HepG2 (cell line): ENCODE data around the gene TRAPPC4. TPM values are rescaled to one million over a fixed set of nuclear protein-coding genes. Genes with fewer than 3 reads are reported as not detected.

Experiments
- BRF2 ChIP-seq: sonication (generic); formaldehyde crosslinking; IDR thresholded peaks from 2 replicates; pipeline ENCODE4 v1.8.1; 2022; ENCODE audit warnings: mild to moderate bottlenecking, missing genetic modification reagents
- CBFB ChIP-seq: sonication (generic); formaldehyde crosslinking; IDR thresholded peaks from 2 replicates; pipeline ENCODE4 v1.4.0; 2020; ENCODE audit warnings: missing genetic modification reagents
- CCDC6 ChIP-seq: sonication (generic); formaldehyde crosslinking; IDR thresholded peaks from 2 replicates; pipeline ENCODE4 v1.8.1; 2022; ENCODE audit warnings: mild to moderate bottlenecking, missing genetic modification reagents, moderate library complexity
- ETV5 ChIP-seq: IDR thresholded peaks from 2 replicates; pipeline ENCODE4 v1.6.1; 2018; ENCODE audit warnings: missing biosample characterization, missing genetic modification reagents, inconsistent platforms, borderline replicate concordance
- FOXP1 ChIP-seq, 2 experiments: fragments of 450-650 bp in 1 of 2; IDR thresholded peaks; 2 replicates each; pipeline ENCODE4 v1.6.1; 2017 to 2018; ENCODE audit warnings: antibody characterized with exemption in 1 of 2
- HDAC6 ChIP-seq: fragments of 200-600 bp; sonication (generic); IDR thresholded peaks from 2 replicates; pipeline ENCODE4 v1.7.0; 2017; ENCODE audit warnings: mild to moderate bottlenecking, antibody characterized with exemption, low read length, low read depth
- HNRNPH1 ChIP-seq: fragments of 200-400 bp; formaldehyde crosslinking; optimal IDR thresholded peaks from 2 replicates; pipeline ENCODE3; 2017; ENCODE audit warnings: mild to moderate bottlenecking, low read depth, low read length
- HOXA7 ChIP-seq: sonication (generic); formaldehyde crosslinking; IDR thresholded peaks from 2 replicates; pipeline ENCODE4 v1.8.1; 2022; ENCODE audit warnings: mild to moderate bottlenecking, missing genetic modification reagents, moderate library complexity
- MAZ ChIP-seq, 2 experiments: sonication (generic) in 1 of 2; formaldehyde crosslinking in 1 of 2; IDR thresholded peaks; 2 replicates each; pipeline versions ENCODE4 v1.5.0 to v1.6.1; 2012 to 2020; ENCODE audit warnings: low read depth in 2 of 2, mild to moderate bottlenecking in 2 of 2, borderline replicate concordance in 1 of 2, improper control_type of control experiment in 1 of 2, low read length in 1 of 2, missing genetic modification reagents in 1 of 2, moderate library complexity in 1 of 2
- MED13 ChIP-seq: sonication (generic); formaldehyde crosslinking; IDR thresholded peaks from 2 replicates; pipeline ENCODE4 v1.5.0; 2020; ENCODE audit warnings: missing genetic modification reagents
- NCOR1 ChIP-seq: fragments of 200-600 bp; sonication (generic); IDR thresholded peaks from 2 replicates; pipeline ENCODE4 v1.7.0; 2017; ENCODE audit warnings: antibody characterized with exemption, low read length, borderline replicate concordance
- PTBP1 ChIP-seq: fragments of 200-400 bp; formaldehyde crosslinking; IDR thresholded peaks from 2 replicates; pipeline ENCODE4 v1.6.1; 2018; ENCODE audit warnings: low read length, low read depth; ENCODE audit not compliant: poor library complexity, severe bottlenecking
- SETDB1 ChIP-seq: sonication (generic); formaldehyde crosslinking; IDR thresholded peaks from 2 replicates; pipeline ENCODE4 v1.5.1; 2020; ENCODE audit warnings: missing genetic modification reagents, mild to moderate bottlenecking, borderline replicate concordance
- SKI ChIP-seq: fragments of 450-650 bp; IDR thresholded peaks from one replicate; pipeline ENCODE4 v1.6.1; 2018; ENCODE audit warnings: mild to moderate bottlenecking; ENCODE audit not compliant: partially characterized antibody
- SMAD1 ChIP-seq: sonication (generic); formaldehyde crosslinking; IDR thresholded peaks from 2 replicates; pipeline ENCODE4 v1.4.0; 2020; ENCODE audit warnings: missing genetic modification reagents, low read depth, mild to moderate bottlenecking, borderline replicate concordance
- SMC3 ChIP-seq: IDR thresholded peaks from 2 replicates; pipeline ENCODE4 v1.6.1; 2011; ENCODE audit warnings: low read length, improper control_type of control experiment
- SP5 ChIP-seq: IDR thresholded peaks from 2 replicates; pipeline ENCODE4 v1.6.1; 2016; ENCODE audit warnings: low read depth, borderline replicate concordance
- STAG1 ChIP-seq: sonication (generic); formaldehyde crosslinking; IDR thresholded peaks from 2 replicates; pipeline ENCODE4 v1.4.0; 2020; ENCODE audit warnings: missing genetic modification reagents
- ZNF142 ChIP-seq: sonication (generic); formaldehyde crosslinking; IDR thresholded peaks from 2 replicates; pipeline ENCODE4 v1.4.0; 2020; ENCODE audit warnings: missing genetic modification reagents
- ZNF329 ChIP-seq: sonication (generic); formaldehyde crosslinking; IDR thresholded peaks from 2 replicates; pipeline ENCODE4 v1.9.0; 2021; ENCODE audit warnings: low read depth, mild to moderate bottlenecking, missing genetic modification reagents
- ZNF773 ChIP-seq: sonication (generic); formaldehyde crosslinking; IDR thresholded peaks from 2 replicates; pipeline ENCODE4 v1.4.0; 2020; ENCODE audit warnings: missing genetic modification reagents, borderline replicate concordance
- polyA plus RNA-seq, 8 experiments: library from polyadenylated mRNA; depleted of rRNA in 3 of 8; stranded (reverse) in 7 of 8; unstranded in 1 of 8; fragments of >200 nt; fragmentation: Illumina TruSeq in 4 of 8; extraction: Trizol in 4 of 8; gene quantifications; 2 replicates each; pipeline versions ENCODE4 v1.2.1 to v1.2.3, GENCODE V29; 2011 to 2016; ENCODE audit warnings: low read depth in 4 of 8, missing spikeins in 1 of 8, mixed read lengths in 1 of 8; ENCODE audit not compliant: insufficient read depth in 1 of 8
- total RNA-seq, 5 experiments: library from RNA; depleted of rRNA; stranded (reverse); fragments of >200 nt; fragmentation: Illumina TruSeq; extraction: Trizol; gene quantifications; 2 replicates each; pipeline ENCODE4 v1.2.3, GENCODE V29; 2016; ENCODE audit warnings: low read depth in 1 of 5

TRAPPC4 gene
- total and polyA plus RNA-seq, 2 of the 13 experiments (the other 11 are each of a cell fraction or from before 2014, with no cell fraction given) = 97.4 to 140 TPM

DNA sequence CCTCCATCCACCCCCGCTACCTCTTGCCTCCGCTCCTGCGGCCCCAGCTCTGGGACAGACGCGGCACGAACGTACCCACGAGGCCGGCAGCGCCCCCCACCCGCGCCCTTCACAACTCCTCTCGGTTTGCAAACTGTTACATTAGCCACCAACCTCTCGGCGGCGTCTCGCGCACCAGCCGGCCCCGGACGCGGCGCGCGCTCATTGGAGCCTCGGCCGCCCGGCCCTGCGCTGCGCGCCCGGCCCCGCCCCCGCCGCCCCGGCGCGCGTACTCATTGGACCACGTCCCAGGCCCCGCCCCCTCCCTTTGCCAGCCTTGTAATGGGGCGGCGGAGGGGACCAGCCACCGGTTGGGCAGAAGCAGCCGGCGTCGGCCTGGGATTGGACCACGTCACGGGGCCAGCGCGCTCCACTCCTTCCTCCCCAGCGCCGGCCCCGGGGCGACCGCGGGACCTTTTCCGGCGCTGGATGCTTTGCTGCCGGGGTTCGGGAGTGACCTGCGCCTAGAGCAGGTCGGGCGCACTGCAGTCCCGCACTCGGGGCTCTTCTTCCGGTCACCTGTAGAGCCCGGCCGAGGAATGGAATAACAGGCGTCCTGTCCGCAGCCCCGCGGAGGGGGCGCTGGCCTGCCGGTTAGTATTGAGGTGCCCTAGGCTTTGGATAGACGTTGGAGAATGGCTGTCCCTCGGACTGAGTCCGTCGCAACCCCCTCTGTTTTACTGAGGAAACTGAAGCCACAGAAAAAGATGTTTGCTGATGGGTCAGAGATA lies 38.6 kb downstream of the TRAPPC4 start, which contains the start of gene HYOU1 (continued):
- no peak for TF ChIP-seq SETDB1
- no peak for TF ChIP-seq HNRNPH1
- TF ChIP-seq ZNF773 (CRISPR knock-in tag) = no peak
- TF ChIP-seq MAZ (IDR thresholded peaks at IDR 0.05; ENCODE audit: borderline replicate concordance, low read depth, low read length) = peak; percentile 64
- peak; percentile 64; the same call in 1 of the 2 replicates for TF ChIP-seq MAZ (CRISPR knock-in tag; IDR thresholded peaks at IDR 0.05; ENCODE audit: low read depth)
- TF ChIP-seq SKI = no peak
- TF ChIP-seq PTBP1 = no peak
- no peak for TF ChIP-seq HOXA7 (CRISPR knock-in tag)
- no peak for TF ChIP-seq FOXP1 (IDR thresholded peaks at IDR 0.05)
- peak; percentile 8; the same call in 1 of the 2 replicates for TF ChIP-seq FOXP1 (CRISPR knock-in tag; IDR thresholded peaks at IDR 0.05)
- TF ChIP-seq ZNF329 (CRISPR knock-in tag) = no peak
- peak; percentile 42 for TF ChIP-seq CCDC6
- peak; percentile 90 for TF ChIP-seq ETV5 (CRISPR knock-in tag)
- no peak for TF ChIP-seq MED13
- no peak; the same call in 1 of the 2 replicates for TF ChIP-seq NCOR1
- no peak for TF ChIP-seq SMAD1 (CRISPR knock-in tag)
- no peak for TF ChIP-seq CBFB (CRISPR knock-in tag)
- TF ChIP-seq HDAC6 = no peak
- TF ChIP-seq SMC3 = no peak
- no peak for TF ChIP-seq ZNF142 (CRISPR knock-in tag)
- no peak for TF ChIP-seq STAG1 (CRISPR knock-in tag)
- TF ChIP-seq SP5 (CRISPR knock-in tag) = no peak
- TF ChIP-seq BRF2 (CRISPR knock-in tag) = no peak
